Nephron (organoid): Measurements from ENCODE around the gene C1orf35.
A peak's percentile ranks its signal among the peaks of the same experiment; 100 is the strongest.

Experiments
- H3K27ac Mint-ChIP-seq, 3 experiments: 2 replicates each; pipeline ENCODE4 v1.8.0; 2020; ENCODE audit warnings: mixed read lengths in 3 of 3, mild to moderate bottlenecking in 2 of 3, moderate library complexity in 1 of 3
- H3K27me3 Mint-ChIP-seq: 2 replicates; pipeline ENCODE4 v1.8.0; 2021; ENCODE audit warnings: low read depth, mild to moderate bottlenecking, moderate library complexity, mixed read lengths
- H3K36me3 Mint-ChIP-seq: 2 replicates; pipeline ENCODE4 v1.8.0; 2020; ENCODE audit warnings: low read depth, mixed read lengths
- H3K4me1 Mint-ChIP-seq: 2 replicates; pipeline ENCODE4 v1.8.0; 2020; ENCODE audit warnings: mixed read lengths
- H3K4me3 Mint-ChIP-seq, 3 experiments: 2 replicates each; pipeline ENCODE4 v1.8.0; 2020; ENCODE audit warnings: mild to moderate bottlenecking in 3 of 3, mixed read lengths in 3 of 3, moderate library complexity in 2 of 3
- H3K9me3 Mint-ChIP-seq: 2 replicates; pipeline ENCODE4 v1.8.0; 2020; ENCODE audit warnings: mixed read lengths
- CTCF ChIP-seq, 3 experiments: fragments of 200-600 bp; sonication (generic); IDR thresholded peaks; one replicate each; pipeline ENCODE4 v1.5.0; 2021; ENCODE audit warnings: antibody characterized with exemption in 3 of 3; ENCODE audit not compliant: unreplicated experiment in 3 of 3

Gene C1orf35

GRCh38 chr1:228079013-228079412 lies 24.1 kb downstream of the C1orf35 start:
- no peaks in the 10 kb centered on the region for H3K36me3 Mint-ChIP-seq
- H3K4me1 Mint-ChIP-seq: peaks cover 13% of the 10 kb centered on the region
- no peak overlapping the region for H3K27ac Mint-ChIP-seq

GRCh38 chr1:228077565-228078330 lies 25.4 kb downstream of the C1orf35 start:
- Mint-ChIP-seq H3K36me3 (no peaks in the 10 kb centered on the region), H3K4me3 (no peak overlapping the region), H3K27ac (peak overlapping the region in 2 of 3 experiments; percentile 12 to 40), H3K4me1 (peaks cover 9% of the 10 kb centered on the region), H3K9me3 (no peaks in the 10 kb centered on the region), H3K27me3 (peaks cover 10% of the 10 kb centered on the region)
- TF ChIP-seq CTCF (IDR thresholded peaks at IDR 0.05; ENCODE audit: unreplicated experiment in 3 of 3): no peak

More at GRCh38 chr1:228079013-228079412, 24.1 kb downstream of the C1orf35 start:
- Mint-ChIP-seq H3K9me3 (no peaks in the 10 kb centered on the region), H3K27me3 (peaks cover 9% of the 10 kb centered on the region), H3K4me3 (peak overlapping the region; percentile 25 to 76 (median 73))
- TF ChIP-seq CTCF (IDR thresholded peaks at IDR 0.05; ENCODE audit: unreplicated experiment in 3 of 3): no peak

DNA sequence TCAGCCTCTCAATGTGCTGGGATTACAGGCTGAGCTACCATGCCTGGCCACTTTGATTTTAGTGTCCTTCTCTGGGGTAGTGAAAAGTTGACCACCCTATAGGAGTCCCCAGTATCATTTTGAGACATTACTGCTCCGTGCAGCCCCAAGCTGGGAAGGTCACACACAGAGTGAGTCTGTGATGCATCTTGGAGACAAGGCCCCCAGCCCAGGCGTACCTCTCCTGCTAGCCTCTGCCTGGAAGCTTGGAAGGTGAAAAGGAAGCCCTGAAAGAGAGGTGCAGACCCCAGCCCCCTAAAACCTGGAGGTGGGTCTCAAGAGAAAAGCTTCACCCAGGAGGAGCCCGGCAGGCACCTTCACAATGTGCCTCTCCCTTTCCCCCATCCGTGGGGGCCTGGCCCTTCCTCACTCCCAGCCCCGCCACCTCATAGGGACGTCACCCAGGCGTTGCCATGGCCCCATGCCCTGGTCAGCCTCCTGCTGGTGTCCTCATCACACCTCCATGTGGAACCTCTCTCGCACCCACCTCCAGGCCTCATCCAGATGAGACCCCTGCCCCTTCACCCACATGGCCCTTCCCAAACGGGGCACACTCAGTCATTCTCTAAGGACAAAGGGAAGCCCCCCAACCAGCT lies 26.2 kb downstream of the C1orf35 start:
- Mint-ChIP-seq H3K36me3 (no peaks in the 10 kb centered on the region), H3K27me3 (peaks cover 10% of the 10 kb centered on the region), H3K9me3 (no peaks in the 10 kb centered on the region), H3K27ac (peak overlapping the region in 2 of 3 experiments; percentile 12 to 40), H3K4me1 (peaks cover 9% of the 10 kb centered on the region), H3K4me3 (no peak overlapping the region)
- TF ChIP-seq CTCF (IDR thresholded peaks at IDR 0.05; ENCODE audit: unreplicated experiment in 3 of 3): no peak

DNA sequence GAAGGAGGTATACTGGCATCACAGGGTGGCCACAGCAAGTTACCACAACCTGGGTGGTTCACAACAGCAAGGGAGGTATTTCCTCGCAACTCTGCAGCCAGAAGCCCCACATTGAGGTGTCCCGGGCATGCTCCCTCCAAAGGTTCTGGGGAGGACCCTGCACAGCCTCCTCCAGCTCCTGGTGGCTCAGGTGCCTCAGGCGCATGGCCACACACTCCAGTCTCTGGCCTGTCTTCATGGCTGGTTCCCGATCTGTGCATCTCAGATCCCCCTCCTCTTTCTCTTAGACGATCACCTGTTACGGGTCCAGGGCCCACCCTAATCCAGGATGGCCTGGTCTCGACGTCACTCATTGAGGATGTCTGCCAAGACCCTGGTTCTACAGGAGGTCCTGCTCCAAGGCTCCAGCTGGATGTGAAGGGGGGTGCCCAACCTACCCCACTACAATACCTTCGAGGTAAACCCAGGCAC lies 27.3 kb downstream of the C1orf35 start:
- Mint-ChIP-seq H3K9me3 (no peaks in the 10 kb centered on the region), H3K27me3 (peaks cover 14% of the 10 kb centered on the region), H3K4me1 (peaks cover 6% of the 10 kb centered on the region), H3K36me3 (no peaks in the 10 kb centered on the region), H3K4me3 (no peak overlapping the region), H3K27ac (no peak overlapping the region)
- TF ChIP-seq CTCF (IDR thresholded peaks at IDR 0.05; ENCODE audit: unreplicated experiment in 3 of 3): no peak

GRCh38 chr1:228074954-228075730 lies 28.0 kb downstream of the C1orf35 start:
- Mint-ChIP-seq H3K4me3 (no peak overlapping the region), H3K9me3 (no peaks in the 10 kb centered on the region), H3K36me3 (no peaks in the 10 kb centered on the region), H3K27me3 (peaks cover 21% of the 10 kb centered on the region), H3K4me1 (peaks cover 6% of the 10 kb centered on the region), H3K27ac (no peak overlapping the region)
- no peak for TF ChIP-seq CTCF (IDR thresholded peaks at IDR 0.05; ENCODE audit: unreplicated experiment in 3 of 3)
